ENCODE results near the gene JADE1. TPM values are rescaled to one million over a fixed set of nuclear protein-coding genes. Genes with fewer than 3 reads are reported as not detected.

The JADE1 gene
- total RNA-seq, 1 experiment from 2014 or later: 30.2 TPM

DNA sequence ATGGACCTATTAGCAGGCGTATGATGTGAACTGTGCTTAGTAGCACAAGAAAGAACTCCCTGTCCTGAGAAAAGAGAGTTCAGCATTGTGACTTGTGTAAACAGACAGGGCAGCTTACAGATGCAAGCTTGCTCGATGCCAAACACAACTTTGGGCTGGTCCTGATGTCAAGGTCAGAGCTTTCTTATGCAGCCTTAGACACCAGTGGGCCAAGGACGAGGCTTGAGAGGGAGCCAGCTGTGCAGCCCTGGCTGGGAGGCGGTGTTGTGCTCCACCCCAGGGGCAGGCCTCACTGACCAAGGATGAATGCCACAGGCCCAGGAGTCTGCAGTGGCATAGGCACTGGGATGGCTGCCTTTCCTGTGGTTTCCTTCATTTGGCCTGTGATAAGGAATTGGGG, 35.4 kb downstream of the JADE1 start:
- POLR2A ChIA-PET: interaction anchor here (0.5 kb wide), 1 partner anchor 1063 kb away, joined by 6 read pairs; the partner anchor contains the start of gene HSPA4L
- CTCF ChIA-PET: no interaction called here
- H3K27me3 Mint-ChIP-seq (ENCODE audit: insufficient read depth, unreplicated experiment): no peaks in the 10 kb centered on the region

DNA sequence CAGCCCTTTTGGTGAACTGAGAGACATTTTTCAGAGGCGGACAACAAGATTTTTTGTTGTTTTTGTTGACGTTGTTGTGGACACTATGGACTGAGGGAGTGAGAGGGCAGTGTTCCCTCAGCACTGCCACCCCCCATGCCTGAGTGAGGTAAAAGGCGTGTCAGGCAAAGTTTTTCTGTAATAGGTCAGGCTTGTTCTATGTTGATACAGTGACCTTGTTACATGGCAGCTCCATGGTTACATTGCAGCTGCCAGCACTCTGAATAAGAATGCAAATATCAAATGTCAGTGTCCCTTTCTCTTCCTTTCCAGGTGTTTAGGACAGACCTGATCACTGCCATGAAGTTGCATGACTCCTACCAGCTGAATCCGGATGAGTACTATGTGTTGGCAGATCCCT, 36.6 kb downstream of the JADE1 start:
- Mint-ChIP-seq H3K27ac (ENCODE audit: unreplicated experiment) (no peak overlapping the region), H3K4me1 (ENCODE audit: low read depth, unreplicated experiment) (peaks cover 8% of the 10 kb centered on the region), H3K9me3 (ENCODE audit: unreplicated experiment) (no peaks in the 10 kb centered on the region), H3K27me3 (ENCODE audit: insufficient read depth, unreplicated experiment) (no peaks in the 10 kb centered on the region), H3K36me3 (ENCODE audit: insufficient read depth, unreplicated experiment) (peaks cover 82% of the 10 kb centered on the region), H3K4me3 (ENCODE audit: unreplicated experiment) (no peak overlapping the region)
- peaks cover 6% of the 10 kb centered on the region; the same call in 1 of the 2 replicates for H3K4me1 ChIP-seq
- DNase-seq: no peak
- ChIA-PET POLR2A (no interaction called here), CTCF (no interaction called here)
- H3K4me3 ChIP-seq (ENCODE audit: low read depth, low read length): no peak overlapping the region
- H3K27me3 ChIP-seq (replicated peaks; ENCODE audit: control insufficient read depth, insufficient read depth, low read length): no peaks in the 10 kb centered on the region
- BruUV-seq (replicated peaks): no TSS peak
- intact Hi-C loops (cut with micrococcal nuclease; ENCODE audit: unreplicated experiment): no loop called here
- peaks cover 1% of the 10 kb centered on the region; the same call in 1 of the 2 replicates for H3K36me3 ChIP-seq (ENCODE audit: control insufficient read depth, insufficient read depth, low read length)
- no peaks in the 10 kb centered on the region for H3K9me3 ChIP-seq
- TF ChIP-seq, protein P1, sequence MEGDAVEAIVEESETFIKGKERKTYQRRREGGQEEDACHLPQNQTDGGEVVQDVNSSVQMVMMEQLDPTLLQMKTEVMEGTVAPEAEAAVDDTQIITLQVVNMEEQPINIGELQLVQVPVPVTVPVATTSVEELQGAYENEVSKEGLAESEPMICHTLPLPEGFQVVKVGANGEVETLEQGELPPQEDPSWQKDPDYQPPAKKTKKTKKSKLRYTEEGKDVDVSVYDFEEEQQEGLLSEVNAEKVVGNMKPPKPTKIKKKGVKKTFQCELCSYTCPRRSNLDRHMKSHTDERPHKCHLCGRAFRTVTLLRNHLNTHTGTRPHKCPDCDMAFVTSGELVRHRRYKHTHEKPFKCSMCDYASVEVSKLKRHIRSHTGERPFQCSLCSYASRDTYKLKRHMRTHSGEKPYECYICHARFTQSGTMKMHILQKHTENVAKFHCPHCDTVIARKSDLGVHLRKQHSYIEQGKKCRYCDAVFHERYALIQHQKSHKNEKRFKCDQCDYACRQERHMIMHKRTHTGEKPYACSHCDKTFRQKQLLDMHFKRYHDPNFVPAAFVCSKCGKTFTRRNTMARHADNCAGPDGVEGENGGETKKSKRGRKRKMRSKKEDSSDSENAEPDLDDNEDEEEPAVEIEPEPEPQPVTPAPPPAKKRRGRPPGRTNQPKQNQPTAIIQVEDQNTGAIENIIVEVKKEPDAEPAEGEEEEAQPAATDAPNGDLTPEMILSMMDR (IDR thresholded peaks at IDR 0.05; ENCODE audit: insufficient read depth in 1 of 2, low read depth in 1 of 2, low read length in 1 of 2, severe bottlenecking in 1 of 2, unreplicated experiment in 1 of 2): no peak

More for the DNA sequence above, 35.4 kb downstream of the JADE1 start:
- peaks cover 11% of the 10 kb centered on the region; the same call in 1 of the 2 replicates for H3K4me1 ChIP-seq
- no peak for DNase-seq
- H3K36me3 Mint-ChIP-seq (ENCODE audit: insufficient read depth, unreplicated experiment): peaks cover 70% of the 10 kb centered on the region
- H3K4me3 ChIP-seq (ENCODE audit: low read depth, low read length): no peak overlapping the region
- H3K36me3 ChIP-seq (ENCODE audit: control insufficient read depth, insufficient read depth, low read length): peaks cover 1% of the 10 kb centered on the region; the same call in 1 of the 2 replicates
- BruUV-seq (replicated peaks): no TSS peak
- H3K9me3 ChIP-seq: no peaks in the 10 kb centered on the region
- no peaks in the 10 kb centered on the region for H3K27me3 ChIP-seq (replicated peaks; ENCODE audit: control insufficient read depth, insufficient read depth, low read length)
- TF ChIP-seq, protein P1 (IDR thresholded peaks at IDR 0.05; ENCODE audit: insufficient read depth in 1 of 2, low read depth in 1 of 2, low read length in 1 of 2, severe bottlenecking in 1 of 2, unreplicated experiment in 1 of 2): no peak
- H3K4me1 Mint-ChIP-seq (ENCODE audit: low read depth, unreplicated experiment): peaks cover 18% of the 10 kb centered on the region
- H3K4me3 Mint-ChIP-seq (ENCODE audit: unreplicated experiment): no peak overlapping the region
- intact Hi-C loops (cut with micrococcal nuclease; ENCODE audit: unreplicated experiment): no loop called here
- no peak overlapping the region for H3K27ac Mint-ChIP-seq (ENCODE audit: unreplicated experiment)
- no peaks in the 10 kb centered on the region for H3K9me3 Mint-ChIP-seq (ENCODE audit: unreplicated experiment)

DNA sequence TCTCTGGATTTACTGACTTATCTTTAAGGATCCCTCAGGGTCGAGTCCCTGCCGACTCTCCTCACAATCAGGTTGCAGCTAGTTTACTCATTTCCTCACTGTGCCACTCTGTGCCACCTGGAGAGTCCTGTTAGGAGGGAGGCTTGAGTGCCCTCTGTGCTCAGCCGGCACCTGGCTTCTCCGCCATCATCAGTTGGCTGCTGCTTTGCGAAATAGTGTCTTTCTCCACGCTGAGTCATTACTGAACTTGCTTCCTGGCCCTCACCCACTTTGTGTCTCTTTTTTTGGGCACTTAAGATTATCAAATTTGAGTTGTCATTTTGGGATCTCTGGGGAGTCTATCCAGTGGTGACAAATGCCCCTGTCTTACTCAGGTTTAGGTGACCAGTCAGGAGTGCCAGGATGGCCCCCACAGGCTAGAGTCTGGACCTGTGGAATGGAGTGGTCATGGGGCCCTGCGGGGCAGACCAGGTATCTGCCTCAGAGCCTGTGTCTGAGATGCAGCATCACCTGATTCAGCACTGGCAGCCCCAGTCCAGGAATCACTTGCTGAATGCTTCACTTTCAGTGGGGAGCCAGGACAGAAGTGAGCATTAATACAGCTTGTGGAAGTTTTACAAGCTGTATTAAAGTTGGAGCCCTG, 37.7 kb downstream of the JADE1 start:
- H3K27me3 Mint-ChIP-seq (ENCODE audit: insufficient read depth, unreplicated experiment): no peaks in the 10 kb centered on the region
- POLR2A ChIA-PET: no interaction called here
- no peak for DNase-seq
- Histone ChIP-seq H3K36me3 (ENCODE audit: control insufficient read depth, insufficient read depth, low read length) (peaks cover 1% of the 10 kb centered on the region; the same call in 1 of the 2 replicates), H3K4me3 (ENCODE audit: low read depth, low read length) (no peak overlapping the region), H3K4me1 (no peaks in the 10 kb centered on the region), H3K9me3 (no peaks in the 10 kb centered on the region), H3K27me3 (replicated peaks; ENCODE audit: control insufficient read depth, insufficient read depth, low read length) (no peaks in the 10 kb centered on the region)
- CTCF ChIA-PET: no interaction called here
- H3K9me3 Mint-ChIP-seq (ENCODE audit: unreplicated experiment): no peaks in the 10 kb centered on the region
- TF ChIP-seq, protein P1 (IDR thresholded peaks at IDR 0.05; ENCODE audit: insufficient read depth in 1 of 2, low read depth in 1 of 2, low read length in 1 of 2, severe bottlenecking in 1 of 2, unreplicated experiment in 1 of 2): no peak
- no peaks in the 10 kb centered on the region for H3K4me1 Mint-ChIP-seq (ENCODE audit: low read depth, unreplicated experiment)
- intact Hi-C loops (cut with micrococcal nuclease; ENCODE audit: unreplicated experiment): no loop called here
- no peak overlapping the region for H3K27ac Mint-ChIP-seq (ENCODE audit: unreplicated experiment)
- no TSS peak for BruUV-seq (replicated peaks)
- peaks cover 85% of the 10 kb centered on the region for H3K36me3 Mint-ChIP-seq (ENCODE audit: insufficient read depth, unreplicated experiment)
- no peak overlapping the region for H3K4me3 Mint-ChIP-seq (ENCODE audit: unreplicated experiment)
